ENCODE measurements around the gene ANK3.

ANK3 gene

DNA sequence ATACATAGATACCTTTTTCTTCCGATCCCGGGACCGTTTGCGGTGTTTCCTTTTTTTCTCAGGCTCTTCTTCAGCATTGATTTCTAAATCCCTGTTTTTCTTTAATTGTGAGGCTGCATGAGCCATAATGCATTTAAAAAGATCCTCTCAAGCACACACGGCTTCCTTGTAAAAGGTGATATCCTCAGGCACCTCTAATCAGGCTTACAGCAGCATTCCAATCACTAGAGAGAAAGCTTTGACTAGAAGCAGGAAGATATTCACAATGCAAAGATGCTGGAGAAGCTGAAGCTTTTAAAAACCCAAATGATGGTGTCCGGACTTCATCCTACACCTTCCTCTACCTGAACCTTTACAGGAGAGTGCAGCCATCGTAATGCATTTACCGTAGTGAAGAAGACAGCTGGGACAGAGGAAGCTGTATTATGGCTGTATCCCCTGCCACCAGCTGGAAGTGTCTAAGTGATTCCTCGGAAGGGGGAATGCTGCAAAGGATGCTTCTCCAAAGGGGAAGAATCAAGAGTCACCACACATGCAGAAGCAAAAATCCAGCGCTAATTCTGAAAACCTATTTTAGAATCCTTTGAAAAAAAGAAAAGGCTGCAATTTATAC lies at the start of gene ANK3:
Gene ANK3, minus strand, starts transcription at position 463 of the 613 bp plus-strand sequence. Its CDS starts 337 bp downstream, at position 126.
- in situ Hi-C loops (cut with MboI; ENCODE audit: low sequenced_read_pairs), result no loop called here

- in situ Hi-C loops (cut with MboI; ENCODE audit: low sequenced_read_pairs), result no loop called here
These were observed 44.9 kb upstream of the ANK3 start for GRCh38 chr10:60434418-60435046.

- in situ Hi-C loops (cut with MboI; ENCODE audit: low sequenced_read_pairs), result no loop called here
These were observed 44.0 kb upstream of the ANK3 start for GRCh38 chr10:60433684-60434083.

DNA sequence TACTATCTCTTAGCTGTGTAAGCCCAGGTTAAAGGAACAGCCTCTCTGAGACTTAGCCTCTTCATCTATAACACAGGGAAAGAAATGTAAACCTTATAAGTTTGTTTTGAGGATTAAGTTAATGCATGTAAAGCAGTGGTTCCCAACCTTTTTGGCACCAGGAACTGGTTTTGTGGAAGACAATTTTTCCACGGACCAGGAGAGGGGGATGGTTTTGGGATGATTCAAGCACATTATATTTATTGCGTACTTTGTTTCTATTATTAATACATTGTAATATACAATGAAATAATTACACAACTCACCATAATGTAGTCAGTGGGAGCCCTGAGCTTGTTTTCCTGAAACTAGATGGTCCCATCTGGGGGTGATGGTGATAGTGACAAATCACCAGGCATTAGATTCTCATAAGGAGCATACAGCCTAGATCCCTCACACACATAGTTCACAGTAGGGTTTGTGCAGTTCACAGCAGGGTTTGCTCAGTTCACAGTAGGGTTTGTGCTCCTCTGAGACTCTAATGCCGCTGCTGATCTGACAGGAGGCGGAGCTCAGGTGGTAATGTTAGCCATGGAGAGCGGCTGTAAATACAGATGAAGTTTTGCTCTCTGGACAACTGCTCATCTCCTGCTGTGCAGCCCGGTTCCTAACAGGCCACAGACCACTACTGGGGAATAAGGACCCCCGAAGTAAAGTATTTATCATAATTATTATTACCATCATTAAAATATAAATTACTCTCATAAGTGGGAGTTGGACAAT lies 41.3 kb upstream of the ANK3 start:
- in situ Hi-C loops (cut with MboI; ENCODE audit: low sequenced_read_pairs), result no loop called here

GRCh38 chr10:60430017-60430416 lies 40.3 kb upstream of the ANK3 start:
- in situ Hi-C loops (cut with MboI; ENCODE audit: low sequenced_read_pairs), result no loop called here

DNA sequence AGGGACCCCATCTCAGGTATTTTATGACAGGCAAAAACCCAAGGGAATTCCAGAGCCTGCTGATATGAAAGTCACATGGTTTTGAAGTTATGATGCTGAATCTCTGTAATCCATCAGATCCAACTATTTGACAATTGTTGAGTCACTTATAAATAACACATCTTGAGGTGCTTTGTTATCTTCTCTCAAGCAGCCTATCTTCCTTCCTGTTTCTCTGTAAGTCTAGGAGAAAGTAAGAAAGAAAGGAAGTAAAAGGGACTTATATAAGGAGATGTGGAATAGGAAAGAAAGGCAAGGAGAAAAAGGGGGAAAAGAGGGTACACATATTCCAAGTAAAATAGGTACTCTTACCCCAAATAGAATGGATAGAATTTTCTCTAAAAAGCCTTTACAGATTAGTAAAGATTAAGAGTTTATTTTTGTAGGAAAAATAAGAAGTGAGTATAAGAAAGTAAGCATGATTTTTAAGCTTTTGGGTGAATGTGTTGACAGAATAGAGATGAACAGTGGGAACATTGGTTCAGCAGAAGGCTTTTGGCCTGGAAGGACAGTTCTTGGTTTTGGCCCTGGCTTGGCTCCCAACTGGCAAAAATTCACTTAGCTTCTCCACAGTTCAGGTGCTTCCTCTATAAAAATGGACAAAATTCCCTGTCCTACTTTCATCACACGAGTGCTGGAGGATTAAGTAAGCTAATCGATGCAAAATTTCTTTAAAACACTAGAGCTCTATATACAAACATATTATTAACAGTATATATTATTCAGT lies 39.6 kb upstream of the ANK3 start:
- in situ Hi-C loops (cut with MboI; ENCODE audit: low sequenced_read_pairs), result no loop called here

DNA sequence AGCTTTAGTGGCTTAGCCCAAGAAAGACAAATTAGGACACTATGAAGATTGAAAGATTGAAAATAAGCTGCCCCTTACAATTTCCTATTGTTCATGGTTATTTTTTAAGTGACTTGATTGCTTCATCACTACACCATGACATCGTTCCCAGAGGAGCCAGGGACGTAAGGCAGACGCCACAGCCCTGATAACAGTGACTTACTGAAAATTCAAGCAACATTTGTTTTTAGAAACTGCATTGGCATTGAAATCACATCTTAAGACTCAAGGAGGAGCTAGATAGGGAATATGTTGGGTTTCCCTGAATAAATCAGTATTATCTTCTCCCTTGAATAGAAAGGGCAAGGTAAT lies 38.7 kb upstream of the ANK3 start:
- in situ Hi-C loops (cut with MboI; ENCODE audit: low sequenced_read_pairs), result no loop called here

GRCh38 chr10:60427709-60428386 lies 38.2 kb upstream of the ANK3 start:
- in situ Hi-C loops (cut with MboI; ENCODE audit: low sequenced_read_pairs), result no loop called here

DNA sequence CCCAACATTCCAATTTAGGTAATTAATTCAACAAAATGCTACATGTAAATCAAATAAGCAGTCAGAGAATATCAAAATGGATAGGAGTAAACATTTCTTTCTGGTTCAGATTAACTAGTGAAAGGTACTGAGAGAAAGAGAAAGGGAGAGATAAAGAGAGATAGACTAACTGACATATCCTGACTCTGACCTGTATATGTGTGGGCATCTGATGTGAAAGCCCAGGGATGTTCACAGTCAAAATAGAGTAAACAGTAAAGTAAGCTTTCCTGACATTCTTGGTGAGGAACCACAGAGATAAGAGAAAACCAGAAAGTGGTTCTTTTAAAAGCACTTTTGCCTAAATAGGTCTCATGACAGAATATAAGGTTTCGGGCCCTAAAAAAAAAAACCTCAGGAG lies 37.5 kb upstream of the ANK3 start:
- in situ Hi-C loops (cut with MboI; ENCODE audit: low sequenced_read_pairs), result no loop called here

GRCh38 chr10:60426425-60426824 lies 36.8 kb upstream of the ANK3 start:
- in situ Hi-C loops (cut with MboI; ENCODE audit: low sequenced_read_pairs), result no loop called here

DNA sequence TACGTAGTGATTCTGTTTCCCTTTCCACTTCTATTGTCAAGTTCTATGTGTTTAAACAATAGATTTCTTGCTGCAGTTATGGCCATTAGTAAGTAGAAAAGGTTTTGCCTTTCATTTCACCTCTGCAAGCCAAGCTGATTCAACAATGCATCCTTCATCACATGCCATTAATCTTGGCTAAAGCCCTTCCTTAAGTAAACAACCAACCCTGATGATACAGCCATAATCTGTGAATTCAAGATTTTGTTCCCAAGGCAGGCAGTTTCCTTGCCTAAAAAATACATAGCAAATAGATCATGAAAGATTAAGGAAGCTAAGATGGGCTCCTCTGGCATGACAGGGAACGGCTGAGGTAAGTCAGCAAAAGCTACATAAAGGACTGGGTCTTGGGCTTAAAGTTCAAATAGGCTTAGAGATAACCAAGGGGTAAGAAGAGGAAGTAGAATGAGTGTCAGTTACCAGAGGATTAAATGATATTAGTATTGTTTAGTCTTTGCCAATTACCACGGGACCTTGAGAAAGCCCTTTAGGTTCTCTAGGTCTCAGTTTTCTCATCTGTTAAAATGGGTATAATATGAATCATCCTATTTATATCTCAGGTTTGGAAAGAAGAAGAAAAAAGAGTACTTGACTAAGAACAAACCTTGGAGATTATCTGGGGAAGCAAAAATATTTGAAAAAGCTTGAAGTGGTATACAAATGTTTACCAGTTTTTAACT lies 35.9 kb upstream of the ANK3 start:
- in situ Hi-C loops (cut with MboI; ENCODE audit: low sequenced_read_pairs), result no loop called here

DNA sequence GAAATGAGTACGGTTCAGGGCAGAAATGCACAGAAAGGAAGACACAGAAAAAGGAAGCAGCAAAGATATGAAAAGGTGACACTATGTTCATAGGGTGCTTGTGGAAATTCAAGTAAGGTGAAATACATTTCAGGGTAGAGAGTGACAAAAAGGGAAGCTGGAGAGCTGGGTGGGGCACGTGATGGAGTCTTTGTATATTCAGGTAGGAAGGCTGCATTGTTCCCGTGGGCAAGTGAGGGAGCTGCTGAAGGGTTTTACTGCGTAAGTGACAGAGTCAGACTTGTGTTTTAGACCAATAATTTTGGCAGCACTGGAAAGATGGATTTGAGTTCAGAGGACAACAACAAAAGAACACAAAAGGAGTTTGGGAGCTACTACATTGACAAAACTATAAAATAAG lies 35.3 kb upstream of the ANK3 start:
- in situ Hi-C loops (cut with MboI; ENCODE audit: low sequenced_read_pairs), result no loop called here

- in situ Hi-C loops (cut with MboI; ENCODE audit: low sequenced_read_pairs), result no loop called here
These were observed 34.2 kb upstream of the ANK3 start for GRCh38 chr10:60423920-60424319.

- in situ Hi-C loops (cut with MboI; ENCODE audit: low sequenced_read_pairs), result no loop called here
These were observed 33.1 kb upstream of the ANK3 start for GRCh38 chr10:60422809-60423208.

- in situ Hi-C loops (cut with MboI; ENCODE audit: low sequenced_read_pairs), result no loop called here
These were observed 31.6 kb upstream of the ANK3 start for GRCh38 chr10:60420991-60421894.

DNA sequence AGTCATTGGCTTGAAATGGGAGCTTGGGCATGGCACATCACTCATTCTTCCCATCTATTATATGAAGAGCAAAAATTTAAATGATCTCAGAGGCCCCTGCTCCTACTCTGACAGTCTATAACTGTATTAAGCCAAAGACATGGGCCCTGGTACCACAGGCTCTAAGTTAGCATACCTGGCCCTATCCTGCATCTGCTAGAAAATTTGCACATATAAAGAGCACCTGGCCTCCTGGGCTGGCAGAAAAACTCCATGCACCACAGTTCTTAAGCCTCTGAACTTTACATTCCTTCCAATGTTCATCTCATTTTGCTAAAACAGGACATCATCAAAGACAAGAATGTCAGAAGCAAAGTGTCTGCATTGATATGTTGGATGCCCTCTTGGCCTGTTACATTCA lies 29.6 kb upstream of the ANK3 start:
- in situ Hi-C loops (cut with MboI; ENCODE audit: low sequenced_read_pairs), result no loop called here

DNA sequence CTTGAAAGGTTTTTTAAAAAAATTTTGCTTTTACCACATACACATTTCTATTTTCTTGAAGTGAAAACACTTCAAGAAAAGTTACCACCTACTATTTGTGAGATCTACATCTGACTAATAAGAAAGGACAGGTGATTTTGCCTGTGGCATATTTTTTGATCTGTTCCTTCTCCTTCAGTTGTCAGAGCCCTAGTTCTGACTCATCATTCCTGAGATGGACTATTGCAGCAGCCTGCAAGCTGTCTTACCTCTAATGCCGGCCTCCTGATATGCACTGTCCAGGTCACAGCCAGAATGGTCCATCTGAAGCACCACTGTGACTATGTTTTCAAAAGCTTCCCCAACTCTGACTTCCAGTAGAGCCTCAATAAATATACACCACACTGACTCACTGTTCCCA lies 28.2 kb upstream of the ANK3 start:
- in situ Hi-C loops (cut with MboI; ENCODE audit: low sequenced_read_pairs), result no loop called here

- in situ Hi-C loops (cut with MboI; ENCODE audit: low sequenced_read_pairs), result no loop called here
These were observed 27.3 kb upstream of the ANK3 start for GRCh38 chr10:60417024-60417423.

DNA sequence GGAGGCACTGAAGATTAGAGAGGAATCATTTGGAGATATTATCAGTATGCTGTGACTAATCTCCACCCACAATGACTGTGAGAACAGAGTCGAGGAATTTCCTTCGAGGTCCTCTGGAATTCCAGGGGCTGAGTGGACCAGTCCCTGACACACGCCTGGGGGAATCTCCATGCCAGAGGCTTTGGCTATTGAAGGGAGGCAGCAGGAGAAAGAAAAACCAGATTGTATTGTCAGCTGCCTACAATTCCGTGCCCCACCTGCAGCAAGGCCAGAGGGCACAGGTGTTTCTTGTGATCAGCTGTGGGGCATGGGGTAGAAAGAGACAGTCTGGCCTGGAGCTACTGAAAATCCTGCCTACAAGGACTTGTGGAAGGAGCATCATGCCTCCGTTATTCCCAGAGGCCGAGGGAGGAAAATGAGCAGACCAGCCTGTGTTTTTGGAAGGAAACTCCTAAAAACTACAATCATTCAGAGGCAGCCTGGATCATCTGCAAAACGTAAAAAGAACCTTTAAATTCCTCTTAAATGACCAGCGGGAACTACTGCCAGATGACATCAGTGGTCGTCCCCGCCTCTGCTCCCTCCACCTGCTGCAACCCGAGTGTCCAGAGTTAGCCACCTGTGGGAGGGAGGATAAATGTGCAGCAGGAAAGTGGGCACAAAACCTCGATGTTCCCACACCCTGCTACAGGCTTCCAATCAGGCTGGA lies 25.4 kb upstream of the ANK3 start:
- in situ Hi-C loops (cut with MboI; ENCODE audit: low sequenced_read_pairs), result no loop called here

All from hTERT RPE-1 (cell line).